ENCODE results near the gene SYT12. TPM values are rescaled to one million over a fixed set of nuclear protein-coding genes. Genes with fewer than 3 reads are reported as not detected.

The SYT12 gene
- total RNA-seq, 6 experiments from 2014 or later = not detected

DNA sequence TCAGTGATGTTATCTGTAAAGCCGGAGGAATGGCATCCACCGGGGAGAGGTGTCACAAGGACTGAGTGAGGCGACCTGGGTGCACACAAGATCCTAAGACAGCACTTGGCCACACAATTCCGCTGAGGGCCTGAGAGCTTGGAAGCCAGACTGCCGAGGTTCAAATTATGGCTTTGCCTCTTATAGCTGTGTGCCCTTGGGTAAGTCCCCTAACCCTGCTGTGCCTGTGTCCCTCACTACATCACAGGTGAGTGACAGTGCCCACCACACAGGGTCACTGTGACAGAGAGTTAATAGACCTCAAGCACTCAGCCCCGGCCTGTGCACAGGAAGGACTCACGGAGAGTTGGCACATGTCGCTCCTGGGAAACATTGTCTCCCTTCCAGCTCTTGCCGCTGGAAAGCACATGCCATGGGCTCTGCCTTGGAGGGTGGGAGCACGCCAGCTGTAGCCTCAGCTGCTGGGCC, 34.3 kb downstream of the SYT12 start:
- H3K27me3 Mint-ChIP-seq (ENCODE audit: insufficient read depth) = peaks cover 11% of the 10 kb centered on the region
- TF ChIP-seq, protein P1, sequence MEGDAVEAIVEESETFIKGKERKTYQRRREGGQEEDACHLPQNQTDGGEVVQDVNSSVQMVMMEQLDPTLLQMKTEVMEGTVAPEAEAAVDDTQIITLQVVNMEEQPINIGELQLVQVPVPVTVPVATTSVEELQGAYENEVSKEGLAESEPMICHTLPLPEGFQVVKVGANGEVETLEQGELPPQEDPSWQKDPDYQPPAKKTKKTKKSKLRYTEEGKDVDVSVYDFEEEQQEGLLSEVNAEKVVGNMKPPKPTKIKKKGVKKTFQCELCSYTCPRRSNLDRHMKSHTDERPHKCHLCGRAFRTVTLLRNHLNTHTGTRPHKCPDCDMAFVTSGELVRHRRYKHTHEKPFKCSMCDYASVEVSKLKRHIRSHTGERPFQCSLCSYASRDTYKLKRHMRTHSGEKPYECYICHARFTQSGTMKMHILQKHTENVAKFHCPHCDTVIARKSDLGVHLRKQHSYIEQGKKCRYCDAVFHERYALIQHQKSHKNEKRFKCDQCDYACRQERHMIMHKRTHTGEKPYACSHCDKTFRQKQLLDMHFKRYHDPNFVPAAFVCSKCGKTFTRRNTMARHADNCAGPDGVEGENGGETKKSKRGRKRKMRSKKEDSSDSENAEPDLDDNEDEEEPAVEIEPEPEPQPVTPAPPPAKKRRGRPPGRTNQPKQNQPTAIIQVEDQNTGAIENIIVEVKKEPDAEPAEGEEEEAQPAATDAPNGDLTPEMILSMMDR (IDR thresholded peaks at IDR 0.05) = no peak
- peak overlapping the region; percentile 63; the same call in 1 of the 2 replicates for H3K4me3 Mint-ChIP-seq
- peaks cover 27% of the 10 kb centered on the region for H3K4me1 Mint-ChIP-seq (ENCODE audit: low read depth)
- no peak for DNase-seq
- no peak overlapping the region for H3K27ac Mint-ChIP-seq
- H3K9me3 Mint-ChIP-seq = no peaks in the 10 kb centered on the region
- no peaks in the 10 kb centered on the region; the same call in 1 of the 2 replicates for H3K36me3 Mint-ChIP-seq (ENCODE audit: low read depth)

GRCh38 chr11:67058506-67058905, 35.6 kb downstream of the SYT12 start:
- DNase-seq = no peak
- H3K36me3 Mint-ChIP-seq (ENCODE audit: low read depth) = no peaks in the 10 kb centered on the region; the same call in 1 of the 2 replicates
- peaks cover 27% of the 10 kb centered on the region for H3K4me1 Mint-ChIP-seq (ENCODE audit: low read depth)
- H3K27me3 Mint-ChIP-seq (ENCODE audit: insufficient read depth) = peaks cover 7% of the 10 kb centered on the region
- TF ChIP-seq, protein P1 (IDR thresholded peaks at IDR 0.05) = no peak
- H3K4me3 Mint-ChIP-seq = no peak overlapping the region
- no peaks in the 10 kb centered on the region for H3K9me3 Mint-ChIP-seq
- no peak overlapping the region for H3K27ac Mint-ChIP-seq

GRCh38 chr11:67059671-67060070, 36.7 kb downstream of the SYT12 start:
- Mint-ChIP-seq H3K27me3 (ENCODE audit: insufficient read depth) (peaks cover 6% of the 10 kb centered on the region), H3K4me1 (ENCODE audit: low read depth) (peaks cover 16% of the 10 kb centered on the region), H3K4me3 (no peak overlapping the region), H3K36me3 (ENCODE audit: low read depth) (no peaks in the 10 kb centered on the region; the same call in 1 of the 2 replicates), H3K27ac (no peak overlapping the region), H3K9me3 (no peaks in the 10 kb centered on the region)
- TF ChIP-seq, protein P1 (IDR thresholded peaks at IDR 0.05) = no peak
- no peak for DNase-seq

DNA sequence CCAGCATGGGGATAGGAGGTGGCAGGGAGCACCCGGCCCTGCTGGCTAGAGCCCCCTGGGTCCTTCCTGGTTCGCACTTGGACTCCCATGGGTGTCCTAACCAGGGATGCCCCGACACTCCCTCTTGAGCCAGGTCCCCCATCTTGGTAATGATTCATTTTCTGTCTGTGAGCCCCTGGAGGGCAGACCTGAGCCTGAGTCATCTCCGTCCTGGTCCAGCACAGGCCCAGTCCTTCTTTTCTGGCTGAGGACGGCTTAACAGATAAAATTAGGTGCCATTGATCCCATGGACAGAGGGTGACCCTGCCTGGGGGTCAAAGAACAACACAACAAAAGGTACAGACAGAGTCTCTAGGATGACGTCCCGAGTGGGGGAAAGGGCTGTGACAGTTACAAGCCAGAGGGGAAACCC, 37.2 kb downstream of the SYT12 start:
- Mint-ChIP-seq H3K9me3 (no peaks in the 10 kb centered on the region), H3K27ac (no peak overlapping the region), H3K27me3 (ENCODE audit: insufficient read depth) (peaks cover 6% of the 10 kb centered on the region), H3K4me3 (no peak overlapping the region), H3K36me3 (ENCODE audit: low read depth) (no peaks in the 10 kb centered on the region; the same call in 1 of the 2 replicates), H3K4me1 (ENCODE audit: low read depth) (peaks cover 12% of the 10 kb centered on the region)
- DNase-seq = no peak
- TF ChIP-seq, protein P1 (IDR thresholded peaks at IDR 0.05) = no peak

DNA sequence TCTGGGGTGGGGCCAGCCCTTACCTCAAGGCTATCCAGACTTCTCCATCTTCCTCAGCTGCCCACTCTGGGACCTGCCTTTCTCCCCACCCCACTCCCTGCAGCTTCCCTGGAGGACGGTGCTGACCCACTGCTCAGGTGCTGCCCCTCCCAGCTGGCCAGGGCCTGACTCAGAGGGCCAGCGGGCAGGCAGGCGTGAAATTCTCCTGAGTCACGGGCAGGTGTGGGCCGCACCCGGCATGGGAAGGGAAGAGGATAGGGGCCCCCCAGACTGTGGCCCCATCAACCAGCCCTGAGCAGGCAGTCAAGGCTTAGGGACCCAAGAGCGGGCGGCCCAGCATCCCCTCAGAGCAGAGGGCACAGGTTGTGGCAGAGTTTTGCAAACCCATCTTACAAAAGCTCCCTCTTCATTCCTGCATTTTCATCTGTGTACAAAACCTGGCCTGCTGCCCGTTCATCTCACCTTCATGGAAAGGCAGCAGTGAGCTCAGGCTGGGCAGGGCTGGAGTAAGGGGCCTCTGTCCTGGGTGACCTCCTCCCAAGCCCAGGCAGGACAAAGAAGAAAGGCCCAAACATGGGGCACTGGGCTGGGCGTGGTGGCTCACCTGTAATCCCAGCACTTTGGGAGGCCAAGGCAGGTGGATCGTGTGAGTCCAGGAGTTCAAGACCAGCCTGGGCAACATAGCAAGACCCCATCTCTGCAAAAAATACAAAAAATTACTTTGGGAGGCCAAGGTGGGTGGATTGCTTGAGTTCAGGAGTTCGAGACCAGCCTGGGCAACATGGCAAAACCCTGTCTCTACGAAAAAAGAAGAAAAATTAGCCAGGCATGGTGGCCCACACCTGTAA, 39.8 kb downstream of the SYT12 start:
- Mint-ChIP-seq H3K36me3 (ENCODE audit: low read depth) (no peaks in the 10 kb centered on the region; the same call in 1 of the 2 replicates), H3K4me3 (no peak overlapping the region), H3K27ac (no peak overlapping the region), H3K9me3 (no peaks in the 10 kb centered on the region), H3K27me3 (ENCODE audit: insufficient read depth) (peaks cover 5% of the 10 kb centered on the region), H3K4me1 (ENCODE audit: low read depth) (no peaks in the 10 kb centered on the region)
- DNase-seq = no peak
- TF ChIP-seq, protein P1 (IDR thresholded peaks at IDR 0.05) = no peak
